ENCODE measurements around the gene MICAL2.
A peak's percentile ranks its signal among the peaks of the same experiment; 100 is the strongest.

The MICAL2 gene, protein sequence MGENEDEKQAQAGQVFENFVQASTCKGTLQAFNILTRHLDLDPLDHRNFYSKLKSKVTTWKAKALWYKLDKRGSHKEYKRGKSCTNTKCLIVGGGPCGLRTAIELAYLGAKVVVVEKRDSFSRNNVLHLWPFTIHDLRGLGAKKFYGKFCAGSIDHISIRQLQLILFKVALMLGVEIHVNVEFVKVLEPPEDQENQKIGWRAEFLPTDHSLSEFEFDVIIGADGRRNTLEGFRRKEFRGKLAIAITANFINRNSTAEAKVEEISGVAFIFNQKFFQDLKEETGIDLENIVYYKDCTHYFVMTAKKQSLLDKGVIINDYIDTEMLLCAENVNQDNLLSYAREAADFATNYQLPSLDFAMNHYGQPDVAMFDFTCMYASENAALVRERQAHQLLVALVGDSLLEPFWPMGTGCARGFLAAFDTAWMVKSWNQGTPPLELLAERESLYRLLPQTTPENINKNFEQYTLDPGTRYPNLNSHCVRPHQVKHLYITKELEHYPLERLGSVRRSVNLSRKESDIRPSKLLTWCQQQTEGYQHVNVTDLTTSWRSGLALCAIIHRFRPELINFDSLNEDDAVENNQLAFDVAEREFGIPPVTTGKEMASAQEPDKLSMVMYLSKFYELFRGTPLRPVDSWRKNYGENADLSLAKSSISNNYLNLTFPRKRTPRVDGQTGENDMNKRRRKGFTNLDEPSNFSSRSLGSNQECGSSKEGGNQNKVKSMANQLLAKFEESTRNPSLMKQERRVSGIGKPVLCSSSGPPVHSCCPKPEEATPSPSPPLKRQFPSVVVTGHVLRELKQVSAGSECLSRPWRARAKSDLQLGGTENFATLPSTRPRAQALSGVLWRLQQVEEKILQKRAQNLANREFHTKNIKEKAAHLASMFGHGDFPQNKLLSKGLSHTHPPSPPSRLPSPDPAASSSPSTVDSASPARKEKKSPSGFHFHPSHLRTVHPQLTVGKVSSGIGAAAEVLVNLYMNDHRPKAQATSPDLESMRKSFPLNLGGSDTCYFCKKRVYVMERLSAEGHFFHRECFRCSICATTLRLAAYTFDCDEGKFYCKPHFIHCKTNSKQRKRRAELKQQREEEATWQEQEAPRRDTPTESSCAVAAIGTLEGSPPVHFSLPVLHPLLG

GRCh38 chr11:12110201-12110713 lies at the start of gene MICAL2:
MICAL2 (plus strand) TSS chr11:12110590; CDS start chr11:12162156, 51,566 bp downstream.
- peaks cover 3 to 24% of the 10 kb centered on the region in 2 donors for H3K4me1 Mint-ChIP-seq

GRCh38 chr11:12061851-12062560 lies 48.4 kb upstream of the MICAL2 start:
- no peak for ATAC-seq (replicated peaks)
- Mint-ChIP-seq H3K4me1 (peaks cover 0 to 4% of the 10 kb centered on the region in 2 donors), H3K4me3 (no peak overlapping the region), H3K9me3 (peaks cover 0 to 6% of the 10 kb centered on the region in 2 donors), H3K36me3 (no peaks in the 10 kb centered on the region), H3K27ac (no peak overlapping the region), H3K27me3 (peaks cover 18% of the 10 kb centered on the region in 2 donors)
- DNase-seq = no peak

More at GRCh38 chr11:12110201-12110713, at the start of gene MICAL2:
- Mint-ChIP-seq H3K27me3 (peaks cover 24 to 59% of the 10 kb centered on the region in 2 donors), H3K27ac (peak within 1 kb of the TSS; percentile 67), H3K9me3 (no peaks in the 10 kb centered on the region), H3K4me3 (peak within 1 kb of the TSS; percentile 68 to 79), H3K36me3 (no peaks in the 10 kb centered on the region)
- ATAC-seq (replicated peaks) = peak; percentile 98
- peak; percentile 67 for DNase-seq

GRCh38 chr11:12063251-12063650 lies 47.1 kb upstream of the MICAL2 start:
- peaks cover 0 to 1% of the 10 kb centered on the region in 2 donors for H3K9me3 Mint-ChIP-seq
- H3K36me3 Mint-ChIP-seq = no peaks in the 10 kb centered on the region
- DNase-seq = no peak
- peaks cover 28 to 30% of the 10 kb centered on the region in 2 donors for H3K27me3 Mint-ChIP-seq
- ATAC-seq (replicated peaks) = no peak
- no peak overlapping the region for H3K4me3 Mint-ChIP-seq
- peaks cover 0 to 4% of the 10 kb centered on the region in 2 donors for H3K4me1 Mint-ChIP-seq
- H3K27ac Mint-ChIP-seq = no peak overlapping the region

GRCh38 chr11:12064136-12064953 lies 46.0 kb upstream of the MICAL2 start:
- Mint-ChIP-seq H3K9me3 (peaks cover 0 to 1% of the 10 kb centered on the region in 2 donors), H3K4me1 (peaks cover 0 to 4% of the 10 kb centered on the region in 2 donors), H3K27ac (no peak overlapping the region), H3K36me3 (no peaks in the 10 kb centered on the region), H3K27me3 (peaks cover 28 to 33% of the 10 kb centered on the region in 2 donors), H3K4me3 (no peak overlapping the region)
- ATAC-seq (replicated peaks) (no peak), DNase-seq (no peak)

DNA sequence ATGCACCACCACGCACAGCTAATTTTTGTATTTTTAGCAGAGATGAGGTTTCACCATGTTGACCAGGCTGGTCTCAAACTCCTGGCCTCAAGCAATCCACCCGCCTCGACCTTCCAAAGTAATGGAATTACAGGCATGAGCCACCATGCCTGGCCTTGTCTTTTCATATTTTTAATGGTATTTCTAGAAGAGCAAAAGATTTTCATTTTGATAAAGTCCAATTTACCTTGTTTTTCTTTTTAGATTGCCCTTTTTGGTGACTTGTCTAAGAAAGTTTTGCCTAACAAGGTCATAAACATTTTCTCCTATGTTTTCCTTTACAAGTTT lies 45.5 kb upstream of the MICAL2 start:
- DNase-seq = no peak
- no peak overlapping the region for H3K27ac Mint-ChIP-seq
- no peak overlapping the region for H3K4me3 Mint-ChIP-seq
- ATAC-seq (replicated peaks) = no peak
- H3K9me3 Mint-ChIP-seq = peaks cover 0 to 1% of the 10 kb centered on the region in 2 donors
- peaks cover 0 to 4% of the 10 kb centered on the region in 2 donors for H3K4me1 Mint-ChIP-seq
- H3K27me3 Mint-ChIP-seq = peaks cover 28 to 33% of the 10 kb centered on the region in 2 donors
- no peaks in the 10 kb centered on the region for H3K36me3 Mint-ChIP-seq

GRCh38 chr11:12066056-12066798 lies 44.2 kb upstream of the MICAL2 start:
- ATAC-seq (replicated peaks) (no peak), DNase-seq (no peak)
- peaks cover 27 to 33% of the 10 kb centered on the region in 2 donors for H3K27me3 Mint-ChIP-seq
- H3K36me3 Mint-ChIP-seq = no peaks in the 10 kb centered on the region
- H3K4me3 Mint-ChIP-seq = no peak overlapping the region
- H3K4me1 Mint-ChIP-seq = peaks cover 0 to 4% of the 10 kb centered on the region in 2 donors
- H3K27ac Mint-ChIP-seq = no peak overlapping the region
- peaks cover 0 to 1% of the 10 kb centered on the region in 2 donors for H3K9me3 Mint-ChIP-seq

DNA sequence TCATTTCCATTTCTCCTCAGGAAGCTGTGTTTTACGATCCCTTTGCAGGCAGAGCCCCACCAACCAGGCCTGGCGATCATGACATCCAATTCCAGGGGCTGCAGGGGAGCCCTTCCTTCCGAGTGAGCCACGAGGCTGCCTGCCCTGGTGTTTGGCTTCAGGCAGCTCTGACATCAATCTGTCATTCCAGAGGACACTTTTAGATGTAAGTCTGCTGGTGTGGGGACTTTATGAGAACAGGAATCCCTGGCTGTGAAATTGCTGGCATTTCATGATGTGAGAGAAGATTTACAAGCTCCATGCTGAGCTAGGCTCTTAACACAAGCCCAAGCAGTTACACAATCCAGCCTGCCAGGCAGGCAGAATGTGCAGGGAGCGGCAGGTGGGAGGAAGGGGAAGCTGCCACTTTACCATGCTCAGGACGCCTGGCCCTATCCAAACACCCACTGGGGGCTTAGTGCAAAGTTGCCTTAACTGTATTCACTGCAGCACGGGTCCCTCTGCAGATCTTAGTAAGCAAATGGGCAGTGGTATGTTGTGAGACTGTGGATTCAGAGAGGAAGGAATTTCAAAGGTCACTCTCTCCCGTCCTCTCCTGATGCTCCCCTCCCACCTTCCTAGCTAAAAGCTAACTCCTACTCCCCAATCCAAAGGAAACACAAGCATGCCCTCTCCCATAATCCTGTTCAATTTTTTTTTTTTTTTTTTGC lies 43.4 kb upstream of the MICAL2 start:
- Mint-ChIP-seq H3K27me3 (peaks cover 22 to 33% of the 10 kb centered on the region in 2 donors), H3K27ac (no peak overlapping the region), H3K36me3 (no peaks in the 10 kb centered on the region), H3K9me3 (peaks cover 0 to 1% of the 10 kb centered on the region in 2 donors), H3K4me3 (no peak overlapping the region), H3K4me1 (peaks cover 0 to 3% of the 10 kb centered on the region in 2 donors)
- ATAC-seq (replicated peaks) (no peak), DNase-seq (no peak)

GRCh38 chr11:12067796-12068357 lies 42.5 kb upstream of the MICAL2 start:
- Mint-ChIP-seq H3K36me3 (no peaks in the 10 kb centered on the region), H3K4me3 (no peak overlapping the region), H3K27ac (no peak overlapping the region), H3K27me3 (peaks cover 23 to 33% of the 10 kb centered on the region in 2 donors), H3K4me1 (no peaks in the 10 kb centered on the region), H3K9me3 (peaks cover 0 to 1% of the 10 kb centered on the region in 2 donors)
- ATAC-seq (replicated peaks) (no peak), DNase-seq (no peak)

DNA sequence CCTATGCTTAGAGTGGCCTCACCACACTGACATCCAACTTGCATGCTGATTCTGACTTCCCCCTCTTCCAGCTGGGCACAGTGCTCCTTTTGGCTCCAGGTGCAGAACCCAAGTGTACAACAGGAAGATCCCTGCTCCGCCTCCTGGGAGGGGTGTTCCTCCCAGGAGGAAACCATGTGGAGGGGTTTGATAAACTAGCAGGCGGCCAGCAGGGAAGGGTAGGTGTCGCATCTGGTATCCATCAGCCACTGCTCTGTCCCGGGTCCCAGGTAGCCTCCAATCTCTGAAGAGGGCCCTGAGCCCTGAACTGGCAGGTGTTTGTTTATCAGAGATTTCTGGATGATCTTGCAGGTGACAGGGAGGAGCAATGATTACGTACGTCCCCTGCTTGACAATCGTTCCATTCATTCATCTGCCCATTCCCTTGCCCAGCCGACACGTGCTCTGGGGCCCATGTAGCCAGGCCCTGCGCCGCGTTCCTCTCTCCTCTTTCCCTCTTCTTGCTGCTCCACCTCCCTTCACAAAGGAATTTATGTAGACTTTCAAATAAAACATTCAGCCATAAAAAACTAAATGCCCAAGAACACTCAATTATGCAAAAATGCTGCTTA lies 41.2 kb upstream of the MICAL2 start:
- Mint-ChIP-seq H3K36me3 (no peaks in the 10 kb centered on the region), H3K27me3 (peaks cover 20 to 34% of the 10 kb centered on the region in 2 donors), H3K27ac (no peak overlapping the region), H3K9me3 (no peaks in the 10 kb centered on the region), H3K4me3 (no peak overlapping the region), H3K4me1 (no peaks in the 10 kb centered on the region)
- DNase-seq (no peak), ATAC-seq (replicated peaks) (no peak)

DNA sequence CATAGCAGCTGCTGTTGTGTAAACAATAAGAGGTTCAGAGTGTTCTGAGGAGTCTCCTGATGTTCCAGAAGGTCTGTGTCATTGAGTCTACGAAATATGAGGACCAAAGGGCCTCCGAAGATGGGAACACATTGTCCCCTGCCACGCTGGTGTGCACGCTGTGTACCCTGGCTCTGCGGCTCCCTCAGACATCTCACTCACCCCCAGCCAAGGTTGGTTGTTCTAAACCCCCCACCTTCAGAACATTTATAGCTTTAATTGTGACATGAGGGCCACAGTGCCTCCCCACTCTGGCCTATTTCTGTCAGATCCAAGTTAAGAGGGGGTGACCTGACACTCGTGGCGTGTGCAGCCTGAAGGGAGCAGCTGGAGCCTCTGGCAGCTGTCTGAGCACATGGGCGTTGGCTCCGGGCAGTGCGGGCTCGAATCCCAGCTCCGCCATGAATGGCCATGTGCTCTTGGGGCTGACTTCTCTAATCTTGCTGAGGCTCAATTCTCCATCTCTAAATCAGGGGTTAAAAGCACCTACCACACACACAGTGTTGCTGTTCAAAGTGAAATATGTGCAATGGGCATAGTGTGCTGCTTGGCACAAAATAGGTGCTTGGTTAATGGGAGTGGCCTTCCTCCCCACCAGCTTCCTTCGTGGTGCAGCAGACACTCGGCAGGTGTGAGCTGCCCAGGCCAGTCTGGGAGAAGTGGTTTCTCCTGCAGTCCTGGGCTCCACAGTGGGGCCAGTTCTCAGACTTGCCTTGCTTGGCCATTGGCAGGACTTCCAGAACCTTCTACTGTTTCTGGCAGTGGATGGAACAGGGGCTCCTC lies 39.7 kb upstream of the MICAL2 start:
- H3K27ac Mint-ChIP-seq = no peak overlapping the region
- DNase-seq (no peak), ATAC-seq (replicated peaks) (no peak)
- no peaks in the 10 kb centered on the region for H3K4me1 Mint-ChIP-seq
- H3K4me3 Mint-ChIP-seq = no peak overlapping the region
- H3K27me3 Mint-ChIP-seq = peaks cover 22 to 27% of the 10 kb centered on the region in 2 donors
- H3K36me3 Mint-ChIP-seq = no peaks in the 10 kb centered on the region
- H3K9me3 Mint-ChIP-seq = no peaks in the 10 kb centered on the region

GRCh38 chr11:12071574-12071973 lies 38.8 kb upstream of the MICAL2 start:
- Mint-ChIP-seq H3K4me1 (no peaks in the 10 kb centered on the region), H3K36me3 (no peaks in the 10 kb centered on the region), H3K27me3 (peaks cover 22 to 24% of the 10 kb centered on the region in 2 donors), H3K27ac (no peak overlapping the region), H3K4me3 (no peak overlapping the region), H3K9me3 (no peaks in the 10 kb centered on the region)
- DNase-seq (no peak), ATAC-seq (replicated peaks) (no peak)
